ENCODE measurements around the gene TMEM233. TPM values are rescaled to one million over a fixed set of nuclear protein-coding genes. Genes with fewer than 3 reads are reported as not detected.

TMEM233 gene
- total and polyA plus RNA-seq, 2 of the 8 experiments (the other 6 are each of a cell fraction or from before 2014, with no cell fraction given) = 0.09 TPM

- TF ChIP-seq TAF7 (optimal IDR thresholded peaks at IDR 0.05; ENCODE audit: borderline replicate concordance, low read depth, low read length) = no peak
- TF ChIP-seq TBP (IDR thresholded peaks at IDR 0.05; ENCODE audit: low read depth, low read length) = no peak
- no peak for TF ChIP-seq RAD21 (IDR thresholded peaks at IDR 0.05 in 1 of 2, conservative IDR thresholded peaks at IDR 0.05 in 1 of 2; ENCODE audit: low read depth in 2 of 2, low read length in 2 of 2)
- no peak for TF ChIP-seq KDM5A (IDR thresholded peaks at IDR 0.05; ENCODE audit: low read length)
- TF ChIP-seq EZH2 (IDR thresholded peaks at IDR 0.05; ENCODE audit: low read depth, low read length, severe bottlenecking) = no peak
- no peak for TF ChIP-seq ATF2 (IDR thresholded peaks at IDR 0.05; ENCODE audit: low read length)
These were observed 36.7 kb downstream of the TMEM233 start (continued) for GRCh38 chr12:119630223-119630780.
